K562 (cell line): ENCODE measurements around the gene PTGES3.

Experiments
- NCOA4 ChIP-seq: fragments of 450-650 bp; IDR thresholded peaks from 2 replicates; pipeline ENCODE4 v1.6.1; 2018; ENCODE audit warnings: mild to moderate bottlenecking; ENCODE audit not compliant: partially characterized antibody
- NFRKB ChIP-seq: fragments of 450-650 bp; IDR thresholded peaks from 2 replicates; pipeline ENCODE4 v1.6.1; 2016; ENCODE audit warnings: low read depth
- SP1 ChIP-seq: sonication (generic); formaldehyde crosslinking; IDR thresholded peaks from 2 replicates; pipeline ENCODE4 v1.8.1; 2022; ENCODE audit warnings: mild to moderate bottlenecking, missing genetic modification reagents

- no peak for TF ChIP-seq SP1 (CRISPR knock-in tag)
- no peak for TF ChIP-seq NCOA4
- TF ChIP-seq NFRKB, result no peak
Measured at GRCh38 chr12:56668197-56668457, 20.0 kb downstream of the PTGES3 start.
